OCI-LY7 (cell line): ENCODE results near the gene AGFG1. TPM values are rescaled to one million over a fixed set of nuclear protein-coding genes. Genes with fewer than 3 reads are reported as not detected.

Experiments
- BruUV-seq: library from RNA; stranded (reverse); fragments of 400-500 nt; replicated peaks from 2 replicates; lab custom pipeline; 2021; lab: Mats Ljungman, UMichigan
- CTCF ChIA-PET: fragments of 300-600 bp; sonication (Branson Sonifier 250); formaldehyde crosslinking; loops from one replicate; lab custom pipeline; 2022; ENCODE audit warnings: antibody characterized with exemption; ENCODE audit not compliant: unreplicated experiment; lab: Charles Lee
- POLR2A ChIA-PET: fragments of 300-600 bp; sonication (Branson Sonifier 250); formaldehyde crosslinking; loops from one replicate; lab custom pipeline; 2022; ENCODE audit warnings: antibody characterized with exemption; lab: Charles Lee
- DNase-seq: peaks from one replicate; pipeline ENCODE4 v3.0.0-alpha.2; 2015; ENCODE audit warnings: low spot score
- H2AFZ ChIP-seq: fragments of 200-600 bp; sonication (generic), shearing (Covaris generic); 2 replicates; pipeline ENCODE4 v1.6.1; 2014; ENCODE audit warnings: mild to moderate bottlenecking, antibody characterized with exemption, low read length, moderate library complexity
- H3K27ac ChIP-seq: fragments of 200-600 bp; sonication (generic); 2 replicates; pipeline ENCODE4 v1.5.1; 2014; ENCODE audit warnings: mixed run types, low read depth, mild to moderate bottlenecking, moderate library complexity, low read length, inconsistent platforms; ENCODE audit not compliant: poor library complexity, severe bottlenecking
- H3K36me3 ChIP-seq: fragments of 200-600 bp; sonication (generic); 2 replicates; pipeline ENCODE4 v1.6.1; 2014; ENCODE audit warnings: mild to moderate bottlenecking, antibody characterized with exemption, low read length, moderate library complexity, mixed read lengths; ENCODE audit not compliant: insufficient read depth
- H3K4me1 ChIP-seq: fragments of 200-600 bp; sonication (generic); 2 replicates; pipeline ENCODE4 v1.5.1; 2014; ENCODE audit warnings: mild to moderate bottlenecking, low read length; ENCODE audit not compliant: insufficient read depth, poor library complexity, severe bottlenecking
- H3K4me2 ChIP-seq: fragments of 200-600 bp; sonication (generic); 2 replicates; pipeline ENCODE4 v1.6.1; 2014; ENCODE audit warnings: mild to moderate bottlenecking, low read length
- H3K4me3 ChIP-seq: fragments of 200-600 bp; sonication (generic); 2 replicates; pipeline ENCODE4 v1.5.1; 2014; ENCODE audit warnings: mild to moderate bottlenecking, low read depth, low read length; ENCODE audit not compliant: poor library complexity, severe bottlenecking
- H3K79me2 ChIP-seq: fragments of 200-600 bp; sonication (generic); 2 replicates; pipeline ENCODE4 v1.6.1; 2016; ENCODE audit warnings: low read depth, mild to moderate bottlenecking, low read length, moderate library complexity, mixed read lengths; ENCODE audit not compliant: insufficient read depth
- H3K9me2 ChIP-seq: fragments of 200-600 bp; sonication (generic); 2 replicates; pipeline ENCODE4 v1.6.1; 2016; ENCODE audit warnings: mild to moderate bottlenecking, low read length, mixed read lengths; ENCODE audit not compliant: insufficient read depth
- H3K9me3 ChIP-seq: fragments of 200-600 bp; sonication (generic); 2 replicates; pipeline ENCODE4 v1.6.1; 2014; ENCODE audit warnings: mild to moderate bottlenecking, mixed run types, low read length, mixed read lengths
- H4K20me1 ChIP-seq: fragments of 200-600 bp; sonication (generic); 2 replicates; pipeline ENCODE4 v1.6.1; 2014; ENCODE audit warnings: mild to moderate bottlenecking, antibody characterized with exemption, low read length, moderate library complexity, mixed read lengths; ENCODE audit not compliant: insufficient read depth
- EZH2phosphoT487 ChIP-seq: fragments of 200-600 bp; sonication (generic); IDR thresholded peaks from 2 replicates; pipeline ENCODE4 v1.6.1; 2018; ENCODE audit warnings: low read depth, borderline replicate concordance, mild to moderate bottlenecking, mixed run types, antibody characterized with exemption, low read length, moderate library complexity, mixed read lengths
- intact Hi-C: fragments of 100-400 bp; cut with micrococcal nuclease; formaldehyde crosslinking; loops from one replicate; pipeline ENCODE4 v1.10.0; 2022; ENCODE audit not compliant: unreplicated experiment
- microRNA-seq: library from miRNA; unstranded; fragments of <30 nt; microRNA quantifications from one replicate; pipeline ENCODE4 v1.2.0, GENCODE V29; 2022; ENCODE audit warnings: borderline replicate concordance
- total RNA-seq, 2 experiments: library from RNA; depleted of rRNA in 1 of 2; stranded (reverse); fragments of >200 nt in 1 of 2; shearing (Covaris generic) in 1 of 2; gene quantifications; 2 replicates each; pipeline ENCODE4 v1.2.3, GENCODE V29; 2014 to 2022
- TF ChIP-seq, protein P1 (sequence below): fragments of 200-600 bp; sonication (generic); conservative IDR thresholded peaks from 2 replicates; pipeline ENCODE4 v1.5.1; 2014; ENCODE audit warnings: mild to moderate bottlenecking, antibody characterized with exemption, low read length, moderate library complexity, mixed read lengths

The AGFG1 gene
- total RNA-seq, 2 experiments from 2014 or later: 37.6 to 65.4 TPM

GRCh38 chr2:227608561-227609338, 136.8 kb downstream of the AGFG1 start:
- intact Hi-C loops: no loop called here
- no peaks in the 10 kb centered on the region for H3K79me2 ChIP-seq
- no peaks in the 10 kb centered on the region for H3K36me3 ChIP-seq
- no peaks in the 10 kb centered on the region for H4K20me1 ChIP-seq
- no peaks in the 10 kb centered on the region for H3K9me3 ChIP-seq
- TF ChIP-seq, protein P1, sequence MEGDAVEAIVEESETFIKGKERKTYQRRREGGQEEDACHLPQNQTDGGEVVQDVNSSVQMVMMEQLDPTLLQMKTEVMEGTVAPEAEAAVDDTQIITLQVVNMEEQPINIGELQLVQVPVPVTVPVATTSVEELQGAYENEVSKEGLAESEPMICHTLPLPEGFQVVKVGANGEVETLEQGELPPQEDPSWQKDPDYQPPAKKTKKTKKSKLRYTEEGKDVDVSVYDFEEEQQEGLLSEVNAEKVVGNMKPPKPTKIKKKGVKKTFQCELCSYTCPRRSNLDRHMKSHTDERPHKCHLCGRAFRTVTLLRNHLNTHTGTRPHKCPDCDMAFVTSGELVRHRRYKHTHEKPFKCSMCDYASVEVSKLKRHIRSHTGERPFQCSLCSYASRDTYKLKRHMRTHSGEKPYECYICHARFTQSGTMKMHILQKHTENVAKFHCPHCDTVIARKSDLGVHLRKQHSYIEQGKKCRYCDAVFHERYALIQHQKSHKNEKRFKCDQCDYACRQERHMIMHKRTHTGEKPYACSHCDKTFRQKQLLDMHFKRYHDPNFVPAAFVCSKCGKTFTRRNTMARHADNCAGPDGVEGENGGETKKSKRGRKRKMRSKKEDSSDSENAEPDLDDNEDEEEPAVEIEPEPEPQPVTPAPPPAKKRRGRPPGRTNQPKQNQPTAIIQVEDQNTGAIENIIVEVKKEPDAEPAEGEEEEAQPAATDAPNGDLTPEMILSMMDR: no peak
- TF ChIP-seq EZH2phosphoT487: no peak
- no peak for DNase-seq
- no peaks in the 10 kb centered on the region for H3K9me2 ChIP-seq
- no TSS peak for BruUV-seq
- ChIA-PET CTCF (no interaction called here), POLR2A (interaction anchor here (0.6 kb wide), 1 partner anchor 211 kb away, joined by 3 read pairs; no protein-coding TSS in a partner anchor)
- no peak overlapping the region for H3K4me3 ChIP-seq
- no peak overlapping the region for H3K27ac ChIP-seq
- H3K4me2 ChIP-seq: no peak overlapping the region
- no peaks in the 10 kb centered on the region for H3K4me1 ChIP-seq
- no peak overlapping the region for H2AFZ ChIP-seq

GRCh38 chr2:227610123-227610522, 138.2 kb downstream of the AGFG1 start:
- no TSS peak for BruUV-seq
- Histone ChIP-seq H4K20me1 (no peaks in the 10 kb centered on the region), H3K9me3 (no peaks in the 10 kb centered on the region), H3K27ac (no peak overlapping the region), H3K79me2 (no peaks in the 10 kb centered on the region), H3K4me2 (no peak overlapping the region), H3K4me3 (no peak overlapping the region), H2AFZ (no peak overlapping the region), H3K4me1 (no peaks in the 10 kb centered on the region), H3K9me2 (no peaks in the 10 kb centered on the region), H3K36me3 (no peaks in the 10 kb centered on the region)
- ChIA-PET CTCF (no interaction called here), POLR2A (interaction anchor here (0.6 kb wide), 2 partner anchors 290 to 954 kb away, joined by 3 to 4 read pairs; no protein-coding TSS in a partner anchor)
- intact Hi-C loops: no loop called here
- TF ChIP-seq EZH2phosphoT487: no peak
- TF ChIP-seq, protein P1: no peak
- DNase-seq: no peak

Small RNAs within 50 kb of the gene (microRNA-seq; reads per million reads assigned to microRNA genes)
- 2.3 reads per million for gene MIR5703

Other genes with a start within 250 kb of the AGFG1 start
- 64.4 and 66.6 TPM in 2 replicates for gene MFF, start 146.9 kb upstream of the AGFG1 start, total RNA-seq (2014; rRNA removed; shearing (Covaris generic))
- 72.1 and 76.4 TPM in 2 replicates for gene MFF, start 146.9 kb upstream of the AGFG1 start, total RNA-seq (2022)
- not detected in 2 replicates for gene TM4SF20, start 92.8 kb upstream of the AGFG1 start, total RNA-seq (2014; rRNA removed; shearing (Covaris generic))
- gene TM4SF20, start 92.8 kb upstream of the AGFG1 start, total RNA-seq (2022): not detected in 2 replicates
- gene SCYGR1, start 84.2 kb upstream of the AGFG1 start, total RNA-seq (2014; rRNA removed; shearing (Covaris generic)): not detected in 2 replicates
- not detected in 2 replicates for gene SCYGR1, start 84.2 kb upstream of the AGFG1 start, total RNA-seq (2022)
- not detected in 2 replicates for gene SCYGR2, start 126.7 kb downstream of the AGFG1 start, total RNA-seq (2014; rRNA removed; shearing (Covaris generic))
- gene SCYGR2, start 126.7 kb downstream of the AGFG1 start, total RNA-seq (2022): not detected in 2 replicates
- not detected in 2 replicates for gene SCYGR3, start 142.7 kb downstream of the AGFG1 start, total RNA-seq (2014; rRNA removed; shearing (Covaris generic))
- gene SCYGR3, start 142.7 kb downstream of the AGFG1 start, total RNA-seq (2022): not detected in 2 replicates
- gene SCYGR4, start 145.3 kb downstream of the AGFG1 start, total RNA-seq (2014; rRNA removed; shearing (Covaris generic)): not detected in 2 replicates
- gene SCYGR4, start 145.3 kb downstream of the AGFG1 start, total RNA-seq (2022): not detected in 2 replicates
- gene SCYGR5, start 194.6 kb downstream of the AGFG1 start, total RNA-seq (2014; rRNA removed; shearing (Covaris generic)): not detected in 2 replicates
- gene SCYGR5, start 194.6 kb downstream of the AGFG1 start, total RNA-seq (2022): not detected in 2 replicates
- gene SLC19A3, start 245.9 kb downstream of the AGFG1 start, total RNA-seq (2014; rRNA removed; shearing (Covaris generic)): not detected in 2 replicates
- gene SLC19A3, start 245.9 kb downstream of the AGFG1 start, total RNA-seq (2022): not detected in 2 replicates